ENCODE measurements around the gene BCL2L15.

GRCh38 chr1:113868387-113869083 is 18.8 kb downstream of the BCL2L15 start:
- TF ChIP-seq EZH2 (IDR thresholded peaks at IDR 0.05; ENCODE audit: low read length, missing control alignments) (no peak), CTCF (conservative IDR thresholded peaks at IDR 0.05 in 1 of 2, IDR thresholded peaks at IDR 0.05 in 1 of 2; ENCODE audit: low read depth in 1 of 2, low read length in 2 of 2) (no peak)
